SK-N-SH (cell line): ENCODE data around the gene SPTA1.

Source experiments
- CHD2 ChIP-seq: fragments of 150-350 bp; IDR thresholded peaks from 2 replicates; pipeline ENCODE4 v1.6.1; 2018; ENCODE audit warnings: low read length; ENCODE audit not compliant: partially characterized antibody
- EZH2phosphoT487 ChIP-seq: fragments of 200-600 bp; sonication (generic); IDR thresholded peaks from 2 replicates; pipeline ENCODE4 v1.6.1; 2017; ENCODE audit warnings: low read depth, mixed run types, mild to moderate bottlenecking, antibody characterized with exemption, moderate library complexity, borderline replicate concordance
- FOXM1 ChIP-seq: IDR thresholded peaks from 2 replicates; pipeline ENCODE4 v1.4.0; 2012; ENCODE audit warnings: low read depth, mild to moderate bottlenecking
- GABPA ChIP-seq: IDR thresholded peaks from 2 replicates; pipeline ENCODE4 v1.4.0; 2012; ENCODE audit warnings: low read depth, mild to moderate bottlenecking
- NFIC ChIP-seq: IDR thresholded peaks from 2 replicates; pipeline ENCODE4 v1.4.0; 2012; ENCODE audit warnings: borderline replicate concordance
- POLR2AphosphoS5 ChIP-seq: IDR thresholded peaks from 2 replicates; pipeline ENCODE4 v1.6.1; 2012; ENCODE audit warnings: low read depth, low read length
- RCOR1 ChIP-seq: fragments of 150-350 bp; IDR thresholded peaks from 2 replicates; pipeline ENCODE4 v1.6.1; 2017; ENCODE audit warnings: antibody characterized with exemption, low read length
- RXRA ChIP-seq: IDR thresholded peaks from 2 replicates; pipeline ENCODE4 v1.4.0; 2012; ENCODE audit warnings: low read depth, mild to moderate bottlenecking, borderline replicate concordance
- SMC3 ChIP-seq: IDR thresholded peaks from 2 replicates; pipeline ENCODE4 v1.6.1; 2012; ENCODE audit warnings: low read depth, low read length, improper control_type of control experiment
- TAF1 ChIP-seq: IDR thresholded peaks from 2 replicates; pipeline ENCODE4 v1.6.1; 2012; ENCODE audit warnings: low read depth, mild to moderate bottlenecking, low read length, moderate library complexity, borderline replicate concordance
- TEAD4 ChIP-seq: IDR thresholded peaks from 2 replicates; pipeline ENCODE4 v1.4.0; 2012; ENCODE audit warnings: mild to moderate bottlenecking, borderline replicate concordance; ENCODE audit not compliant: insufficient read depth
- TF ChIP-seq, protein P1 (sequence below): fragments of 200-600 bp; sonication (generic); IDR thresholded peaks from 2 replicates; pipeline ENCODE4 v1.6.1; 2017; ENCODE audit warnings: antibody characterized with exemption, mild to moderate bottlenecking, moderate library complexity
- TF ChIP-seq, protein P2 (sequence below): IDR thresholded peaks from 2 replicates; pipeline ENCODE4 v1.4.0; 2012; ENCODE audit warnings: low read depth
- TF ChIP-seq, protein P3 (sequence below): IDR thresholded peaks from 2 replicates; pipeline ENCODE4 v1.4.0; 2012; ENCODE audit warnings: low read depth, borderline replicate concordance

DNA sequence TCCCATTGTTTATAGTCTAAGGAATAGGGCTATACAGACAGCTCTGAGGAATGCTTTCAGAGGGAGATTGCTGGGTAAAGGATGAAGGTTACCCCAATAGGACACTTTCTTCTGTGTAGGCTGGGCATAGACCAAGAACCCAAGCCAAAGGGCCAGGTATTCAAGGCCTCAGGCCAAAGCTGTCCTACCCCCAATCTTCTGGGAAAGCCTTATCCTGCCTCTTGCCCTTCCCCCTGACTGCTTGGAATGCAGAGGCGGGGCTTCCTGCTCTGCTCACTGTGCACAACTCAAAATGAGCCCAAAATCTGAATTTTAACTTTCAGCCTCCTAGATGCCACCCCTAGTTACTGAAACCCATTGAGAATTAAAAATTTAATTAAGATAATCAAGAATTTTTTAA is 79.2 kb downstream of the SPTA1 start:
- no peak for TF ChIP-seq GABPA
- no peak for TF ChIP-seq NFIC
- TF ChIP-seq EZH2phosphoT487, result no peak
- no peak for TF ChIP-seq SMC3
- TF ChIP-seq TAF1, result no peak
- TF ChIP-seq, protein P1, sequence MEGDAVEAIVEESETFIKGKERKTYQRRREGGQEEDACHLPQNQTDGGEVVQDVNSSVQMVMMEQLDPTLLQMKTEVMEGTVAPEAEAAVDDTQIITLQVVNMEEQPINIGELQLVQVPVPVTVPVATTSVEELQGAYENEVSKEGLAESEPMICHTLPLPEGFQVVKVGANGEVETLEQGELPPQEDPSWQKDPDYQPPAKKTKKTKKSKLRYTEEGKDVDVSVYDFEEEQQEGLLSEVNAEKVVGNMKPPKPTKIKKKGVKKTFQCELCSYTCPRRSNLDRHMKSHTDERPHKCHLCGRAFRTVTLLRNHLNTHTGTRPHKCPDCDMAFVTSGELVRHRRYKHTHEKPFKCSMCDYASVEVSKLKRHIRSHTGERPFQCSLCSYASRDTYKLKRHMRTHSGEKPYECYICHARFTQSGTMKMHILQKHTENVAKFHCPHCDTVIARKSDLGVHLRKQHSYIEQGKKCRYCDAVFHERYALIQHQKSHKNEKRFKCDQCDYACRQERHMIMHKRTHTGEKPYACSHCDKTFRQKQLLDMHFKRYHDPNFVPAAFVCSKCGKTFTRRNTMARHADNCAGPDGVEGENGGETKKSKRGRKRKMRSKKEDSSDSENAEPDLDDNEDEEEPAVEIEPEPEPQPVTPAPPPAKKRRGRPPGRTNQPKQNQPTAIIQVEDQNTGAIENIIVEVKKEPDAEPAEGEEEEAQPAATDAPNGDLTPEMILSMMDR, result no peak
- TF ChIP-seq CHD2, result no peak
- TF ChIP-seq FOXM1, result no peak
- TF ChIP-seq POLR2AphosphoS5, result no peak
- no peak for TF ChIP-seq RCOR1
- no peak for TF ChIP-seq TEAD4
- TF ChIP-seq, protein P2, sequence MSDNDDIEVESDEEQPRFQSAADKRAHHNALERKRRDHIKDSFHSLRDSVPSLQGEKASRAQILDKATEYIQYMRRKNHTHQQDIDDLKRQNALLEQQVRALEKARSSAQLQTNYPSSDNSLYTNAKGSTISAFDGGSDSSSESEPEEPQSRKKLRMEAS, result no peak
- TF ChIP-seq RXRA, result no peak
- TF ChIP-seq, protein P3, sequence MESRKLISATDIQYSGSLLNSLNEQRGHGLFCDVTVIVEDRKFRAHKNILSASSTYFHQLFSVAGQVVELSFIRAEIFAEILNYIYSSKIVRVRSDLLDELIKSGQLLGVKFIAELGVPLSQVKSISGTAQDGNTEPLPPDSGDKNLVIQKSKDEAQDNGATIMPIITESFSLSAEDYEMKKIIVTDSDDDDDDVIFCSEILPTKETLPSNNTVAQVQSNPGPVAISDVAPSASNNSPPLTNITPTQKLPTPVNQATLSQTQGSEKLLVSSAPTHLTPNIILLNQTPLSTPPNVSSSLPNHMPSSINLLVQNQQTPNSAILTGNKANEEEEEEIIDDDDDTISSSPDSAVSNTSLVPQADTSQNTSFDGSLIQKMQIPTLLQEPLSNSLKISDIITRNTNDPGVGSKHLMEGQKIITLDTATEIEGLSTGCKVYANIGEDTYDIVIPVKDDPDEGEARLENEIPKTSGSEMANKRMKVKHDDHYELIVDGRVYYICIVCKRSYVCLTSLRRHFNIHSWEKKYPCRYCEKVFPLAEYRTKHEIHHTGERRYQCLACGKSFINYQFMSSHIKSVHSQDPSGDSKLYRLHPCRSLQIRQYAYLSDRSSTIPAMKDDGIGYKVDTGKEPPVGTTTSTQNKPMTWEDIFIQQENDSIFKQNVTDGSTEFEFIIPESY, result no peak
